Measurements from ENCODE around the gene MAFG. TPM values are rescaled to one million over a fixed set of nuclear protein-coding genes. Genes with fewer than 3 reads are reported as not detected.

The MAFG gene
- total and polyA plus RNA-seq, 9 of the 15 experiments (the other 6 are each of a cell fraction or from before 2014, with no cell fraction given) = 1.1 to 58.1 (median 24.9) TPM

DNA sequence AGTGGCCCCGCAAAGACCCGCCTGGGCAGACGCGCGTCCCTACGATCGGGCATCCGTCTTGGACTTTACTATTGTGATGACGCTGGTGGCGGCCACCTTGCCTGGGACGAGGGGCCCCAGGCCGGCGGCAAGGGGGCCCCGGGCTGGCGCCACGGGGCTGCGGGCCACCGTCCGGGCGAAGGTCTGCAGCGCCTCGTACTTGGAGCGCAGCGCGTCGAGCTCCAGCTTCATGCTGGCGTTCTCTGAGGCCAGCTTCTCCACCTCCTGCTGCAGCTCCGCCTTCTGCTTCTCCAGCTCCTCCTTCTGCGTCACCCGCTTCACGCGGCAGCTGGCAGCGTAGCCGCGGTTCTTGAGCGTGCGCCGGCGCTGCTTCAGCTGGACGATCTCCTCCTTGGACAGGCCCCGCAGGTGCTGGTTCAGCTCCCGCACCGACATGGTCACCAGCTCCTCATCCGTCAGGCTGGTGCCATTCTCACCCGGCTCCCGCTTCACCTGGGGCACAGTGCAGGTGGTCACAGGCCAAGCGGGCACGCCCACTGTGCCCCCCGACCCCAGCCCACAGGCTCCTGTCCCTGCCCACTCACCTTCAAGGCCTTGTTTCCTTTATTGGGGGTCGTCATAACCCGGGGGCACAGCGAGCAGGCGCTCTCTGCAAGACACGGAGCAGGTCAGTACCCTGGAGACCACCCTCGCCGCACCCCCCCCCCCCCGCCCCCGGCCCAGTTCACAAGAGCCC, 4.8 kb downstream of the MAFG start (continued):
- TF ChIP-seq, protein P1, sequence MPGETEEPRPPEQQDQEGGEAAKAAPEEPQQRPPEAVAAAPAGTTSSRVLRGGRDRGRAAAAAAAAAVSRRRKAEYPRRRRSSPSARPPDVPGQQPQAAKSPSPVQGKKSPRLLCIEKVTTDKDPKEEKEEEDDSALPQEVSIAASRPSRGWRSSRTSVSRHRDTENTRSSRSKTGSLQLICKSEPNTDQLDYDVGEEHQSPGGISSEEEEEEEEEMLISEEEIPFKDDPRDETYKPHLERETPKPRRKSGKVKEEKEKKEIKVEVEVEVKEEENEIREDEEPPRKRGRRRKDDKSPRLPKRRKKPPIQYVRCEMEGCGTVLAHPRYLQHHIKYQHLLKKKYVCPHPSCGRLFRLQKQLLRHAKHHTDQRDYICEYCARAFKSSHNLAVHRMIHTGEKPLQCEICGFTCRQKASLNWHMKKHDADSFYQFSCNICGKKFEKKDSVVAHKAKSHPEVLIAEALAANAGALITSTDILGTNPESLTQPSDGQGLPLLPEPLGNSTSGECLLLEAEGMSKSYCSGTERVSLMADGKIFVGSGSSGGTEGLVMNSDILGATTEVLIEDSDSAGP (CRISPR knock-in tag; IDR thresholded peaks at IDR 0.05) = no peak
- TF ChIP-seq CTBP1 (IDR thresholded peaks at IDR 0.05; ENCODE audit: borderline replicate concordance) = peak; percentile 14; the same call in 1 of the 2 replicates
- TF ChIP-seq MEIS2 (IDR thresholded peaks at IDR 0.05; ENCODE audit: partially characterized antibody) = peak; percentile 26
- peak in 1 of 2 experiments; percentile 55; a peak in 2 of 4 replicates for TF ChIP-seq HDAC1 (IDR thresholded peaks at IDR 0.05)
- TF ChIP-seq ZNF354B (CRISPR knock-in tag; IDR thresholded peaks at IDR 0.05) = no peak
- no peak for TF ChIP-seq FOXA3 (CRISPR knock-in tag; conservative IDR thresholded peaks at IDR 0.05 in 1 of 2, IDR thresholded peaks at IDR 0.05 in 1 of 2)
- no peak for TF ChIP-seq TRIM28 (IDR thresholded peaks at IDR 0.05)
- TF ChIP-seq CXXC5 (CRISPR knock-in tag; IDR thresholded peaks at IDR 0.05) = peak; percentile 72
- peak; percentile 61; the same call in 1 of the 2 replicates for TF ChIP-seq POLR2A (conservative IDR thresholded peaks at IDR 0.05)
- 0 out of 2 replicates have a peak, but pooled peaks have one; percentile 52 for TF ChIP-seq ZBTB7A (IDR thresholded peaks at IDR 0.05; ENCODE audit: borderline replicate concordance, control insufficient read depth, low read depth, low read length)
- TF ChIP-seq MIER1 (IDR thresholded peaks at IDR 0.05; ENCODE audit: low read depth) = no peak
